HEK293 (cell line): ENCODE results near the gene SYN1.

ENCODE experiments used
- CTCF ChIA-PET: fragments of 350-600 bp; formaldehyde crosslinking; extraction: SDS; loops from one replicate; lab custom pipeline; 2021; ENCODE audit warnings: antibody characterized with exemption; lab: Yijun Ruan, JAX
- POLR2A ChIA-PET: fragments of 300-600 bp; formaldehyde crosslinking; extraction: SDS; loops from one replicate; lab custom pipeline; 2020; ENCODE audit warnings: antibody characterized with exemption, inconsistent platforms; lab: Yijun Ruan, JAX
- H3K27ac ChIP-seq: fragments of 200-500 bp; sonication (Bioruptor generic); 2 replicates; pipeline ENCODE4 v1.5.1; 2014; ENCODE audit warnings: low read depth, low read length, control low read depth, inconsistent platforms; ENCODE audit errors: extremely low read depth
- H3K36me3 ChIP-seq, 2 experiments: fragments of 200-500 bp in 1 of 2; sonication (Bioruptor generic) in 1 of 2; 1 replicate in 1 of 2; 2 replicates in 1 of 2; pipeline ENCODE4 v1.5.1; 2014 to 2017; ENCODE audit warnings: inconsistent platforms in 2 of 2, low read length in 2 of 2; ENCODE audit not compliant: control insufficient read depth in 2 of 2, insufficient read depth in 1 of 2
- H3K4me1 ChIP-seq: fragments of 200-500 bp; sonication (Bioruptor generic); 2 replicates; pipeline ENCODE4 v1.5.1; 2014; ENCODE audit warnings: mild to moderate bottlenecking, low read length, inconsistent platforms; ENCODE audit not compliant: control insufficient read depth, insufficient read depth
- H3K4me3 ChIP-seq: 2 replicates; pipeline ENCODE4 v1.5.1; 2011; ENCODE audit warnings: low read depth, mild to moderate bottlenecking, control low read depth, low read length, moderate library complexity
- H3K9me3 ChIP-seq: fragments of 200-500 bp; sonication (Bioruptor generic); 2 replicates; pipeline ENCODE4 v1.5.1; 2014; ENCODE audit warnings: low read depth, low read length, inconsistent platforms; ENCODE audit not compliant: control insufficient read depth, insufficient read depth
- BCL6B ChIP-seq: fragments of 450-650 bp; formaldehyde crosslinking; IDR thresholded peaks from 2 replicates; pipeline ENCODE4 v1.5.1; 2017; ENCODE audit warnings: missing biosample characterization, missing genetic modification characterization
- TRIM28 ChIP-seq: IDR thresholded peaks from 2 replicates; pipeline ENCODE4 v1.6.1; 2011; ENCODE audit warnings: low read length, control low read depth, borderline replicate concordance
- TSHZ1 ChIP-seq: fragments of 450-650 bp; formaldehyde crosslinking; IDR thresholded peaks from 2 replicates; pipeline ENCODE4 v1.5.1; 2016; ENCODE audit warnings: missing biosample characterization, missing genetic modification characterization, borderline replicate concordance
- ZFP69B ChIP-seq: fragments of 450-650 bp; formaldehyde crosslinking; IDR thresholded peaks from 2 replicates; pipeline ENCODE4 v1.5.1; 2016; ENCODE audit warnings: missing biosample characterization, missing genetic modification characterization
- ZIC2 ChIP-seq: fragments of 450-650 bp; formaldehyde crosslinking; IDR thresholded peaks from 2 replicates; pipeline ENCODE4 v1.5.1; 2016; ENCODE audit warnings: missing biosample characterization, missing genetic modification characterization
- ZNF10 ChIP-seq: fragments of 450-650 bp; formaldehyde crosslinking; IDR thresholded peaks from 2 replicates; pipeline ENCODE4 v1.5.1; 2017; ENCODE audit warnings: missing biosample characterization, missing genetic modification characterization
- ZNF112 ChIP-seq: fragments of 450-650 bp; formaldehyde crosslinking; IDR thresholded peaks from 2 replicates; pipeline ENCODE4 v1.5.0; 2017; ENCODE audit warnings: missing biosample characterization, missing genetic modification characterization
- ZNF114 ChIP-seq: fragments of 450-650 bp; formaldehyde crosslinking; IDR thresholded peaks from 2 replicates; pipeline ENCODE4 v1.5.0; 2017; ENCODE audit warnings: missing biosample characterization, missing genetic modification characterization
- ZNF140 ChIP-seq: fragments of 450-650 bp; formaldehyde crosslinking; IDR thresholded peaks from 2 replicates; pipeline ENCODE4 v1.5.1; 2016; ENCODE audit warnings: missing biosample characterization, missing genetic modification characterization
- ZNF169 ChIP-seq: fragments of 450-650 bp; formaldehyde crosslinking; IDR thresholded peaks from 2 replicates; pipeline ENCODE4 v1.5.1; 2016; ENCODE audit warnings: missing biosample characterization, missing genetic modification characterization
- ZNF174 ChIP-seq: fragments of 450-650 bp; formaldehyde crosslinking; IDR thresholded peaks from 2 replicates; pipeline ENCODE4 v1.5.0; 2017; ENCODE audit warnings: missing biosample characterization, mild to moderate bottlenecking, missing genetic modification characterization
- ZNF223 ChIP-seq: fragments of 450-650 bp; formaldehyde crosslinking; IDR thresholded peaks from 2 replicates; pipeline ENCODE4 v1.5.1; 2016; ENCODE audit warnings: missing biosample characterization, missing genetic modification characterization
- ZNF26 ChIP-seq: fragments of 450-650 bp; formaldehyde crosslinking; IDR thresholded peaks from 2 replicates; pipeline ENCODE4 v1.5.1; 2016; ENCODE audit warnings: missing biosample characterization, missing genetic modification characterization
- ZNF302 ChIP-seq: fragments of 450-650 bp; formaldehyde crosslinking; IDR thresholded peaks from 2 replicates; pipeline ENCODE4 v1.5.1; 2016; ENCODE audit warnings: missing biosample characterization, missing genetic modification characterization, low read depth
- ZNF350 ChIP-seq: fragments of 450-650 bp; formaldehyde crosslinking; IDR thresholded peaks from 2 replicates; pipeline ENCODE4 v1.5.0; 2017; ENCODE audit warnings: missing biosample characterization, mild to moderate bottlenecking, missing genetic modification characterization
- ZNF354C ChIP-seq: fragments of 450-650 bp; formaldehyde crosslinking; IDR thresholded peaks from 2 replicates; pipeline ENCODE4 v1.5.1; 2016; ENCODE audit warnings: missing biosample characterization, missing genetic modification characterization, low read depth, borderline replicate concordance
- ZNF404 ChIP-seq: fragments of 450-650 bp; formaldehyde crosslinking; IDR thresholded peaks from 2 replicates; pipeline ENCODE4 v1.5.1; 2017; ENCODE audit warnings: missing biosample characterization, missing genetic modification characterization
- ZNF558 ChIP-seq: fragments of 450-650 bp; formaldehyde crosslinking; IDR thresholded peaks from 2 replicates; pipeline ENCODE4 v1.5.1; 2016; ENCODE audit warnings: missing biosample characterization, missing genetic modification characterization
- ZNF610 ChIP-seq: fragments of 450-650 bp; formaldehyde crosslinking; IDR thresholded peaks from 2 replicates; pipeline ENCODE4 v1.5.1; 2016; ENCODE audit warnings: missing biosample characterization, missing genetic modification characterization, borderline replicate concordance
- ZNF626 ChIP-seq: fragments of 450-650 bp; sonication (Bioruptor Pico); formaldehyde crosslinking; IDR thresholded peaks from 2 replicates; pipeline ENCODE4 v1.5.1; 2018; ENCODE audit warnings: missing biosample characterization, missing genetic modification characterization, inconsistent platforms
- ZNF660 ChIP-seq: fragments of 450-650 bp; IDR thresholded peaks from 2 replicates; pipeline ENCODE4 v1.5.1; 2018; ENCODE audit warnings: missing biosample characterization, mild to moderate bottlenecking, missing genetic modification characterization
- ZNF791 ChIP-seq: fragments of 450-650 bp; formaldehyde crosslinking; IDR thresholded peaks from 2 replicates; pipeline ENCODE4 v1.5.1; 2016; ENCODE audit warnings: missing biosample characterization, missing genetic modification characterization
- TF ChIP-seq, protein P1 (sequence below): fragments of 450-650 bp; formaldehyde crosslinking; conservative IDR thresholded peaks from 2 replicates; pipeline ENCODE4 v1.5.1; 2016; ENCODE audit warnings: low read depth, missing biosample characterization, missing genetic modification characterization
- TF ChIP-seq, protein P2 (sequence below): sonication (generic); formaldehyde crosslinking; IDR thresholded peaks from 2 replicates; pipeline ENCODE4 v1.8.1; 2022; ENCODE audit warnings: mild to moderate bottlenecking, moderate library complexity, missing genetic modification reagents

Gene SYN1

DNA sequence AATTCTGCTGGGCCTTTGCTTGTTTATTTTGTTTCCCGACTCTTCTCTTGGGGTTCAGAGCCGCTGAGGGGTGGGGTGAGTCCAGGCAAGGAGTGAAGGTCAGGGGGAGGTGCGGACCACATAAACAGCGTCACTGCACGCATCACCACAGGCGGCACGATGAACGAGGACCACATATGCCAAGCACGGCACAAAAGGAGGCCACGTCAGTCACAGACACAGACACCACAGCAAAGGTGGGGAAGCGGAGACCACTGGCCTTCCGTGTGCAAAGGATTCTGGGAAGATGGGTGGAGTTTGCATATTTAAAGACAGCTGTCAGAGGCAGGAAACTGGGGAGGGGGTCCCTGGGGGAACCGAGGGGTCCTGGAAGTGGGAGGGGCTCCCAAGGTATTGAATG, 47.8 kb downstream of the SYN1 start (continued):
- no peak for TF ChIP-seq BCL6B (tag by site-specific recombination)
- no peak for TF ChIP-seq ZNF10
- TF ChIP-seq TSHZ1, result no peak
- no peak for TF ChIP-seq ZNF114 (tag by site-specific recombination)
- TF ChIP-seq ZNF302 (tag by site-specific recombination), result no peak
- TF ChIP-seq ZNF26 (tag by site-specific recombination), result no peak
- no peak for TF ChIP-seq ZNF660 (tag by site-specific recombination)
- TF ChIP-seq ZNF169 (tag by site-specific recombination), result no peak
- TF ChIP-seq ZNF140 (tag by site-specific recombination), result no peak

GRCh38 chrX:47571215-47571614, 48.4 kb downstream of the SYN1 start:
- POLR2A ChIA-PET, result no interaction called here
- no peak overlapping the region for H3K27ac ChIP-seq
- TF ChIP-seq ZNF404 (tag by site-specific recombination) (no peak), TRIM28 (no peak), ZNF112 (no peak), ZNF354C (tag by site-specific recombination) (no peak), ZNF610 (tag by site-specific recombination) (no peak), ZNF626 (tag by site-specific recombination) (no peak), ZNF791 (tag by site-specific recombination) (no peak), ZIC2 (tag by site-specific recombination) (no peak), ZNF350 (tag by site-specific recombination) (no peak), ZNF223 (tag by site-specific recombination) (no peak), ZNF558 (tag by site-specific recombination) (no peak), ZFP69B (tag by site-specific recombination) (no peak), TSHZ1 (no peak), ZNF174 (tag by site-specific recombination) (no peak)
- TF ChIP-seq, protein P1, sequence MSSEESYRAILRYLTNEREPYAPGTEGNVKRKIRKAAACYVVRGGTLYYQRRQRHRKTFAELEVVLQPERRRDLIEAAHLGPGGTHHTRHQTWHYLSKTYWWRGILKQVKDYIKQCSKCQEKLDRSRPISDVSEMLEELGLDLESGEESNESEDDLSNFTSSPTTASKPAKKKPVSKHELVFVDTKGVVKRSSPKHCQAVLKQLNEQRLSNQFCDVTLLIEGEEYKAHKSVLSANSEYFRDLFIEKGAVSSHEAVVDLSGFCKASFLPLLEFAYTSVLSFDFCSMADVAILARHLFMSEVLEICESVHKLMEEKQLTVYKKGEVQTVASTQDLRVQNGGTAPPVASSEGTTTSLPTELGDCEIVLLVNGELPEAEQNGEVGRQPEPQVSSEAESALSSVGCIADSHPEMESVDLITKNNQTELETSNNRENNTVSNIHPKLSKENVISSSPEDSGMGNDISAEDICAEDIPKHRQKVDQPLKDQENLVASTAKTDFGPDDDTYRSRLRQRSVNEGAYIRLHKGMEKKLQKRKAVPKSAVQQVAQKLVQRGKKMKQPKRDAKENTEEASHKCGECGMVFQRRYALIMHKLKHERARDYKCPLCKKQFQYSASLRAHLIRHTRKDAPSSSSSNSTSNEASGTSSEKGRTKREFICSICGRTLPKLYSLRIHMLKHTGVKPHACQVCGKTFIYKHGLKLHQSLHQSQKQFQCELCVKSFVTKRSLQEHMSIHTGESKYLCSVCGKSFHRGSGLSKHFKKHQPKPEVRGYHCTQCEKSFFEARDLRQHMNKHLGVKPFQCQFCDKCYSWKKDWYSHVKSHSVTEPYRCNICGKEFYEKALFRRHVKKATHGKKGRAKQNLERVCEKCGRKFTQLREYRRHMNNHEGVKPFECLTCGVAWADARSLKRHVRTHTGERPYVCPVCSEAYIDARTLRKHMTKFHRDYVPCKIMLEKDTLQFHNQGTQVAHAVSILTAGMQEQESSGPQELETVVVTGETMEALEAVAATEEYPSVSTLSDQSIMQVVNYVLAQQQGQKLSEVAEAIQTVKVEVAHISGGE (tag by site-specific recombination), result no peak
- TF ChIP-seq, protein P2, sequence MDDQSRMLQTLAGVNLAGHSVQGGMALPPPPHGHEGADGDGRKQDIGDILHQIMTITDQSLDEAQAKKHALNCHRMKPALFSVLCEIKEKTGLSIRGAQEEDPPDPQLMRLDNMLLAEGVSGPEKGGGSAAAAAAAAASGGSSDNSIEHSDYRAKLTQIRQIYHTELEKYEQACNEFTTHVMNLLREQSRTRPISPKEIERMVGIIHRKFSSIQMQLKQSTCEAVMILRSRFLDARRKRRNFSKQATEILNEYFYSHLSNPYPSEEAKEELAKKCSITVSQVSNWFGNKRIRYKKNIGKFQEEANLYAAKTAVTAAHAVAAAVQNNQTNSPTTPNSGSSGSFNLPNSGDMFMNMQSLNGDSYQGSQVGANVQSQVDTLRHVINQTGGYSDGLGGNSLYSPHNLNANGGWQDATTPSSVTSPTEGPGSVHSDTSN (CRISPR knock-in tag), result no peak

More at GRCh38 chrX:47571215-47571614, 48.4 kb downstream of the SYN1 start:
- Histone ChIP-seq H3K36me3 (peaks cover 0 to 54% of the 10 kb centered on the region in 2 experiments; a peak in 1 of 3 replicates), H3K4me1 (no peaks in the 10 kb centered on the region), H3K4me3 (no peak overlapping the region), H3K9me3 (no peaks in the 10 kb centered on the region)
- CTCF ChIA-PET, result interaction anchor here (0.5 to 0.7 kb wide), 2 partner anchors 176 to 380 kb away, joined by 3 to 4 read pairs; no protein-coding TSS in a partner anchor
